HL-60 (cell line): ENCODE data around the gene JARID2.

Source experiments
- POLR2AphosphoS5 ChIP-seq: IDR thresholded peaks from 2 replicates; pipeline ENCODE4 v1.6.1; 2012; ENCODE audit warnings: low read depth
- TF ChIP-seq, protein P1 (sequence below): IDR thresholded peaks from one replicate; pipeline ENCODE4 v1.5.1; 2011; ENCODE audit warnings: low read length, control low read depth, inconsistent platforms; ENCODE audit not compliant: insufficient read depth

DNA sequence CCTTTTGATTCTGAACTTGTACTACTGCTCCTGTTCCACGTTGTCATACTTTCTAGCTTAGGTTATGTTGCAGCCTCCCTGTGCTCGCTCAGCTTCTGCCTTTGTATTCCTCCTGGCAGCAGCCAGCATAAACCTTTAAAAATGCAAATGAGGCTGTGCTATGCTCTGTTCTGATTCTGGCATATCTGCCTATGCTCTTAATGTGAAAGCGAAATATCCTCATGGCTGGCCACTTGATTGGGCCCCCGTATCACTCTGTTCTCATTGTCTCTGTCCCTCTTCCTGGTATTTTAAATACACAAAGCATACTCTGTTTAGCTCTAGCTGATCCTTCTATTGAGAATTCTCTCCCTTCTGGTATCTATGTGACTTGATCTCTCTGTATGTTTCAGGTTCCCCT is 139.0 kb downstream of the JARID2 start:
- TF ChIP-seq POLR2AphosphoS5 = no peak
- TF ChIP-seq, protein P1, sequence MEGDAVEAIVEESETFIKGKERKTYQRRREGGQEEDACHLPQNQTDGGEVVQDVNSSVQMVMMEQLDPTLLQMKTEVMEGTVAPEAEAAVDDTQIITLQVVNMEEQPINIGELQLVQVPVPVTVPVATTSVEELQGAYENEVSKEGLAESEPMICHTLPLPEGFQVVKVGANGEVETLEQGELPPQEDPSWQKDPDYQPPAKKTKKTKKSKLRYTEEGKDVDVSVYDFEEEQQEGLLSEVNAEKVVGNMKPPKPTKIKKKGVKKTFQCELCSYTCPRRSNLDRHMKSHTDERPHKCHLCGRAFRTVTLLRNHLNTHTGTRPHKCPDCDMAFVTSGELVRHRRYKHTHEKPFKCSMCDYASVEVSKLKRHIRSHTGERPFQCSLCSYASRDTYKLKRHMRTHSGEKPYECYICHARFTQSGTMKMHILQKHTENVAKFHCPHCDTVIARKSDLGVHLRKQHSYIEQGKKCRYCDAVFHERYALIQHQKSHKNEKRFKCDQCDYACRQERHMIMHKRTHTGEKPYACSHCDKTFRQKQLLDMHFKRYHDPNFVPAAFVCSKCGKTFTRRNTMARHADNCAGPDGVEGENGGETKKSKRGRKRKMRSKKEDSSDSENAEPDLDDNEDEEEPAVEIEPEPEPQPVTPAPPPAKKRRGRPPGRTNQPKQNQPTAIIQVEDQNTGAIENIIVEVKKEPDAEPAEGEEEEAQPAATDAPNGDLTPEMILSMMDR = no peak
